GM19025 (cell line): Measurements from ENCODE around the gene TTL.
"Not testable (repeated sequence)": the region's sequence is repeated elsewhere in the genome, so short reads cannot be mapped to it uniquely, and the experiment has no call there.

Experiments
- ATAC-seq: cut with Tn5 transposase; IDR thresholded peaks from one replicate; pipeline ENCODE4 v1.9.1; 2021; ENCODE audit warnings: mild to moderate bottlenecking, low read depth, moderate library complexity; ENCODE audit not compliant: unreplicated experiment

Gene TTL

GRCh38 chr2:112516801-112517200 lies 34.8 kb downstream of the TTL start:
- ATAC-seq, result no peak

- no peak for ATAC-seq
Observed at GRCh38 chr2:112518807-112519206, 36.9 kb downstream of the TTL start.

DNA sequence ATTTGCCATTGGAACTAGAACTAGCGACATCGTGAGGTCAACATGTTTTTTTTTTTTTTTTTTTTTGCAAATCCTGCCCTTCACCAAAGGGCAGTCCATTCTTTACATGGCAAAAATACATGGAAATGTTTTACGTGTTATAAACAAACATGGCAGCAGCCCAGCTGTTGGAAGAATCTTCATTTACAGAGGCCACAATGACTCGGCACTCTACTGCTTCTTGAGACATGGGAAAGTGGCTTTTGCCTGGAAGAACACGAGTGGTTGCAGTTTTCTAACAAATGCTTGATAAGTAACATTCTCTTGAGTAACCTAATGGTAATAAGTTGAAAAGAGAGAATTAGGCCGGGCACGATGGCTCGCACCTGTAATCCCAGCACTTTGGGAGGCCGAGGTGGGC lies 37.5 kb downstream of the TTL start:
- ATAC-seq, result no peak

GRCh38 chr2:112520234-112520783 lies 38.4 kb downstream of the TTL start:
- no peak for ATAC-seq

DNA sequence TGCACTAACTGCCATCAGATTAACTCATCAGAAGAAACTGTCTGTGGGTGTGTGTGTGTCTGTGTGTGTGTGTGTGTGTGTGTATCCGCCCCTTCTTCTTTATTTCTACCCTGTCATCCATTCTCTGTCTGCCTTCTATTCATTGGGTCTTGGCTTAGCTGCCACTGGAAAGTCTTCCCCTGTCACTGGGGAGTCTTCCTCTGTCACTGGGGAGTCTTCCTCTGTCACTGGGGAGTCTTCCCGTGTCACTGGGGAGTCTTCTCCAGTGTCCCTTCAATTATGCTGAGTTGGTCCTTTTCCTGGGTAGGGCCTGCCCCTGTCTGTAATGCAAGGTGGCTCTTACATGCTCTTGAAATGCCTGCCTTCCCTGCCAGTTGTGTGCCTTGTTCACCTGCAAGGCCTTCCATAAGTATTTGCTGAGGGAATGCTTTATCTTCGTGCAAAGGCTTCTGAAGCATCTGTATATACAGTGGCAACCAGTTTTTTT lies 41.4 kb downstream of the TTL start:
- no peak for ATAC-seq

DNA sequence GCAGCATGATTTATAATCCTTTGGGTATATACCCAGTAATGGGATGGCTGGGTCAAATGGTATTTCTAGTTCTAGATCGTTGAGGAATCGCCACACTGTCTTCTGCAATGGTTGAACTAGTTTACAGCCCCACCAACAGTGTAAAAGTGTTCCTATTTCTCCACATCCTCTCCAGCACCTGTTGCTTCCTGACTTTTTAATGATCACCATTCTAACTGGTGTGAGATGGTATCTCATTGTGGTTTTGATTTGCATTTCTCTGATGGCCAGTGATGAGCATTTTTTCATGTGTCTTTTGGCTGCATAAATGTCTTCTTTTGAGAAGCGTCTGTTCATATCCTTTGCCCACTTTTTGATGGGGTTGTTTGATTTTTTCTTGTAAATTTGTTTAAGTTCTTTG lies 42.3 kb downstream of the TTL start:
- not testable (repeated sequence) for ATAC-seq

- ATAC-seq, result no peak
Observed at GRCh38 chr2:112528541-112528940, 46.6 kb downstream of the TTL start.

GRCh38 chr2:112529757-112530156 lies 47.8 kb downstream of the TTL start:
- ATAC-seq, result no peak

- ATAC-seq, result no peak
Observed at GRCh38 chr2:112530728-112531127, 48.8 kb downstream of the TTL start.

DNA sequence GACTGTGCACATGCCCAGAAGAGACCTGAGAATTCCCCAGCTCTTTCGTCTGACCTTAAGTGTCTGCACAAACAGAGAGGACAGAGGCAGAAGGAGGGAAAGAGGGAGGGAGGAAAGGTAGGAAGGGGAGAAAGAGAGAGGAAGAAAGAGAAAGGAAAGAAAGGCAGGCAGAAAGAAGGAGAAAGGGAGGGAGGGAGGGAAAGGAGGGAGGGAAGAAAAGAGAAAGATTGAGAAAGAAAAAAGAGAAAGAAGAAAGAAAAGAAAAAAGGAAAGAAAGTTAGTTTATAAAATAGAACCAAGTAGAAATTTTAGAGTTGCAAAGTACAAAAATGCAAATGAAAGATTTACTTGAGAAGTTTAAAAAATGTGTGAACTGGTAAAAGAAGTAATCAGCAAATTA lies 52.9 kb downstream of the TTL start:
- ATAC-seq, result no peak

DNA sequence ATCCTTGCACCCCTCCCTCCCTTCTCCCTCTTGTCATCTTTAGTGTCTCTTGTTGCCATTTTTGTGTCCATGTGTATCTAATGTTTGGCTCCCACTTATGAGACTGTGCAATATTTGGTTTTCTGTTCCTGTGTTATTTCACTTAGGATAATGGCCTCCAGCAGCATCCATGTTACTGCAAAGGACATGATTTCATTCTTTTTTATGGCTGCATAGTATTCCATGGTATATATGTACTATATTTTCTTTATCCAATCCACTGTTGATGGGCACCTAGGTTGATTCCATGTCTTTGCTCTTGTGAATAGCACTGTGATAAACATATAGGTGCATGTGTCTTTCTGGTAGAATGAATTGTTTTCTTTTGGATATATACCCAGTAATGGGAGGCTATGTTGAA lies 54.7 kb downstream of the TTL start:
- ATAC-seq, result not testable (repeated sequence)

DNA sequence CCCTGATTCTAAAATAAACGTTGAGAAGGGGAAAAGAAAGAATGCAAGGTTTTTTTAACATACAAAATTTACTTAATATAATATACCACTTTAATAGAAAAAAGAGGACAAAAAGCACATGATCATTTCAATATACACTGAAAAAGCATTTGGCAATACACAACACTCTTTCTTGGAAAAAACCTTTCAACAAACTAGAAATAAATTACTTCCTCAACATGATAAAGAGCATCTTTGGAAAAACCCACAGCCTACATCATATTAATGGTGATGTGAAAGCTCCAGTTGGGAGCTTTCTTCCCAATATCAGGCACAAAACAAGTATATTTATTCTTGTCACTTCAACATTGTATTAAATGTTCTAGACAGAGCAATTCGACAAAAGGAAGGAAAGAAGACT lies 57.4 kb downstream of the TTL start:
- no peak for ATAC-seq

- no peak for ATAC-seq
Observed at GRCh38 chr2:112540906-112541305, 59.0 kb downstream of the TTL start.

GRCh38 chr2:112541315-112542122 lies 59.6 kb downstream of the TTL start:
- peak; percentile 50 for ATAC-seq

DNA sequence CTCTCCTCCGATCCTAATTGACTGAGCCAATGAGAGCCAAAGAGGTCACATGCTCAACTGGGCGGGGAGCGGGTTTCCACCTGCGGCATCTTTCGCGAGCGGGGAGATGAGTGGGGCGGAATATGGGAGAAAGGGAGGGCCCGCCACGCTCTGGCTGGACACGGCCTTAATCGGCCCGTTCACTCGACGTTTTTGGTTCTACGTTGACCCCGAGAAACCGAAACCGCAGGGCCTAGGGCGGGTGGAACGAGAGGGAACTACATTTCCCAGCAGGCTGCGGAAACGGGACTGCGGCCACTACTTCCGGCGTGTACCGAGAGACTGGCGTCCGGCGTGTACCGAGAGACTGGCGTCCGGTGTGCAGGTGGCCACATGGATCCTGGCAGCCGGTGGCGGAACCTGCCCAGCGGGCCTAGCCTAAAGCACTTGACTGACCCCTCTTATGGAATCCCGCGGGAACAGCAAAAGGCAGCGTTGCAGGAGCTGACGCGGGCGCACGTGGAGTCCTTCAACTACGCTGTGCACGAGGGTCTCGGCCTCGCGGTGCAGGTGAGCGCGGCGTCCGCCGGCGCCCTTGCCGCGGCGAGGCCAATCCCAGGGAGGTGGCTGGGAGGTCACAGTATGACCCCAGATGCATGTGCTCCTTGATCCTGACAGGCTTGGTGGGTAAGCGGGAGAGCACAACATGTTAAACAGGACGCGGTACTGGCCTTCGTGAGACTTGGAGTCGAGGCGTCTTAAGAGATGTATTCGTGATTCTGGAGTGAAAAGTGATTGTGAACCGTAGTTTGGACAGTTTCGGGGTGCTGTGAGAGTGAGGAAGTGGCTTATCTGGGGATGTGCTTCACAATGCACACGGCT lies 60.4 kb downstream of the TTL start, which contains the start of gene POLR1B:
TSS of gene POLR1B (plus strand) at position 343 of the 861 bp plus-strand sequence. CDS start at position 373, 30 bp downstream.
- peak; percentile 72 for ATAC-seq

- ATAC-seq, result no peak
Observed at GRCh38 chr2:112542984-112543661, 61.2 kb downstream of the TTL start.

GRCh38 chr2:112547333-112547732 lies 65.4 kb downstream of the TTL start:
- ATAC-seq, result no peak

DNA sequence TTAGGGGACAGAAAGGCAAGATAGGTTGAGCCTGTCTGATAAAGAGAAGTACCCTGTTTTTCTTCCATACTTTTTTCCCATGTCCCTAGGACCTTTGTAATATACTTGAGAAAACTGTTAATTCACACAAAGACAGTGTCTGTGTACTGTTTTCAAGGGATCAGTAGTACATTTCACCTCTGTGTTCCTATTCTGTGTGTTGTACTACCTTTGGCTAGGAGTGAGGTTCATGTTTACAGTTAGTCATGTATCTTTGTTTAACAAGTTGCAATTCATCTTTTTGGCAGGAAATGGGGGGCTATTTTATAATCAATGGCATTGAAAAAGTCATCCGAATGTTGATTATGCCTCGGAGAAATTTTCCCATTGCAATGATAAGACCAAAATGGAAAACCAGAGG lies 67.0 kb downstream of the TTL start:
- ATAC-seq, result no peak

GRCh38 chr2:112566104-112566503 lies 84.1 kb downstream of the TTL start:
- peak; percentile 78 for ATAC-seq

- ATAC-seq, result peak; percentile 40
Observed at GRCh38 chr2:112566508-112566907, 84.6 kb downstream of the TTL start.
